ENCODE data around the gene GRIA3.

The GRIA3 gene

GRCh38 chrX:123199338-123199737 is 15.3 kb downstream of the GRIA3 start:
- DNase-seq (ENCODE audit: low read depth in 2 of 2): no peak

DNA sequence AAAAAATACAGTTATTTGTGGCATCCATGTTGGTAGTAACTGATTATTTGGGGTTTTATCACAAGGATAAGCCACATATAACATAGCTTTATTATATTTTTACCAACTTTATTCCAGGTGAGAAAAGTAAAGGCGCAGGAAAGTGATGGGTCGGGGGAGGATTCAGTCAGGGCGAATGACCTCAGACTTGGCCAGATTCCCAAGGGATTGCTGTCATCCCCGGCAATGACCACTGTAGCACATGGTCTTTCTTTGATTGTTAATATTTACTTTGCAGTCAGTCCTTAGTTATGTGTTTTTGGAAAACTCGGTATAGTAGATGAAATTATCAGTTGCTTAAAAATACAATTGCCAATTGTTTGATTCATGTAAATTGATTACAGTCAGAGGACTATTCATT is 17.6 kb downstream of the GRIA3 start:
- DNase-seq (ENCODE audit: low read depth in 2 of 2): no peak

DNA sequence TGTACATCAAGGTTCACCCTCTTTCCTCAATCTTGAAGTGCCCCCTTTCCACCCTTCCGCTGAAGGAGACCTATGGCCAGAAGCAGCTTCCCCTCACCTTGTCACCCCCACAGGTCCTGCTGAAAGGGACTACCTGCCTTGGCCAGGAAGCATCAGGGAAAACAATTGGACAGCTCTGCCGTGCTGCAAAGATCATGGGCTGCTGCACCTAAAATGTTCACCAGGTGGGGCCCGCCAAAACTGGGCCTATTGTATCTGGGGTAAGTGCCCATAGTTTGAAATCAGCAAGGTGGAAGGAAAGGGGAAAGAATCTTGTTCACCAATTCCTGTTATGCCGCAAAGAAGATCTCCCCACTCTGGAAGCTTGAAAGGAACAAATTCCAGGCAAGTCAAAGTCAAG is 18.4 kb downstream of the GRIA3 start:
- DNase-seq (ENCODE audit: low read depth in 2 of 2): no peak

- DNase-seq (ENCODE audit: low read depth in 2 of 2): no peak
Observed at GRCh38 chrX:123203772-123204171, 19.7 kb downstream of the GRIA3 start.

DNA sequence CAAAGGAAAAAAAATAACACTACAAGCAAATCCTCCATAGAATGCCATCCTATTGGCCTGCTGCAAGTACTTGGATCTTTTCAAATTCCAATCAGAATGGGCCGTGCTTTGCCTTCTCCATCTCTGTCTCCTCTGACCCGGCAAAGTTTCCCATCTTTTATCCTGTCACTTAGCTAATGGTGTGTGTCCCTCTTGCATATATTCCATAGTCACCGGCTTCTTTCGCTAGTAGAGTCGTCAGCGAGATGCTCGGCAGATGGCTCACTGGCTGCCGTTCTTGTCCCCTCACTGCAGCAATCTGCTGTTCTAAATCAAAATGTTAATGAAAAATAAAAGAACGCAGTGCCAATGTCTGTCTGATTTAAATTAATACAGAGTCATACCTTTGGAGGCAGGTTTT is 22.1 kb downstream of the GRIA3 start:
- no peak for DNase-seq (ENCODE audit: low read depth in 2 of 2)

GRCh38 chrX:123210252-123210651 is 26.2 kb downstream of the GRIA3 start:
- no peak for DNase-seq (ENCODE audit: low read depth in 2 of 2)

GRCh38 chrX:123215397-123216089 is 31.5 kb downstream of the GRIA3 start:
- DNase-seq (ENCODE audit: low read depth in 2 of 2): no peak

DNA sequence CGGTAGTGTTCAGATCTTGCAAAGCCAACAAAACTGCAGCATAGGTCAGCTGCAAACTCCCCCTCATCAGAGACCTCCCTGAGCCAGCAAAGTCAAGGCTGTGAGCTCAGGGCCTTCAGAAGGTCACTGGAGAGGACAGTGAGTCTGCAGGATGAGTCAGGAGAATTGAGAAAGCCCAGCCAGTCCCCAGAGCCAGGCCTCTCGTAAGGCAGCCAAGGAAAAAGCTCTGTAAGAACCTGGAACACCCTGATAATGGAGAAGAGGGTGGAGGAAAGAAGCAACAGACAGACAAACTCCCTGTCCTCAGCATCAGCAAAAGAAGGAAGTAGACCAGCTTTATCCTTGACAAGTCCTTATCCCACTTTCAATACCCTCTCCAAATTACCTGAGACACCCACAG is 33.0 kb downstream of the GRIA3 start:
- DNase-seq (ENCODE audit: low read depth in 2 of 2): no peak

DNA sequence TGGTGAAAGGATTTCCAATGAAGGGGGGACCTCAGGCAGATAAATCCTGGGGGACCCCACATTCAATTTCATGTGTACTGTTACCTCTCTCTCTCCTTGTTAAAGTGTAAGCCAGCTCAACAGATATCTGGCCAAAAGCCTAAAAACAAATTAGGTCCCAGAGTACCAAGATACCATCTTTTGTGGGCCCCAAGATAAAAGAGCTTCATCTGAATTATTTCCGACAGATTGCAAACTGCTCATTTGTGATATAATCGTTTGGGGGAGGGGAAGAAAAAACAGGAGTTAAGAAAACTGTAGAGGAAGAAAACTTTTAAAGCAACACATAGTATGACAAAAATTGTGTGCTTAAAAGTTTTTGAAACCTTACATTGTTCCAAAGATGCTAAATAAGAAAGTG is 33.6 kb downstream of the GRIA3 start:
- DNase-seq (ENCODE audit: low read depth in 2 of 2): no peak

GRCh38 chrX:123219916-123220315 is 35.8 kb downstream of the GRIA3 start:
- DNase-seq (ENCODE audit: low read depth in 2 of 2): no peak

- DNase-seq (ENCODE audit: low read depth in 2 of 2): no peak
Observed at GRCh38 chrX:123222920-123223319, 38.8 kb downstream of the GRIA3 start.

GRCh38 chrX:123223409-123223808 is 39.3 kb downstream of the GRIA3 start:
- DNase-seq (ENCODE audit: low read depth in 2 of 2): no peak

DNA sequence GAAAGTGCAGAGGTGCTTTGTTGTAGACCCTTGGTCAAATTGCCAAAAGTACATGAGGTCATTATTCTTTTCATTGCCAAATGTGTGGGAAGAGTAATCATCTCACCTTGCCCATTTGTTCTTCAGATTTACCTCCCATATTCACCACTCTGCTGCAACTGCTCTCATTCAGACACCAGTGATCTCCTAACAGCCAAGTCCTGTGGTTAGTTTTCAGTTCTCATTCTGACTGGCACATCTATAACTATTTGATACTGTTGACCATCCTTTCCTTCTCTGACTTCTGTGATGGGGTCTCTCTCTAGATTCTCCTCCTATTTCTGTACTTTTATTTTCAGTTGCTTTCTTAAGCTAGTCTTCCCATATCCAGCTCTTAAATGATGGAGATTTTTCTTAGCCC is 39.8 kb downstream of the GRIA3 start:
- DNase-seq (ENCODE audit: low read depth in 2 of 2): no peak

GRCh38 chrX:123230798-123231197 is 46.7 kb downstream of the GRIA3 start:
- no peak for DNase-seq (ENCODE audit: low read depth in 2 of 2)

GRCh38 chrX:123236859-123237258 is 52.8 kb downstream of the GRIA3 start:
- no peak for DNase-seq (ENCODE audit: low read depth in 2 of 2)

GRCh38 chrX:123237271-123237670 is 53.2 kb downstream of the GRIA3 start:
- DNase-seq (ENCODE audit: low read depth in 2 of 2): no peak

- no peak for DNase-seq (ENCODE audit: low read depth in 2 of 2)
Observed at GRCh38 chrX:123254457-123254856, 70.4 kb downstream of the GRIA3 start.

- DNase-seq (ENCODE audit: low read depth in 2 of 2): no peak
Observed at GRCh38 chrX:123256378-123256777, 72.3 kb downstream of the GRIA3 start.

DNA sequence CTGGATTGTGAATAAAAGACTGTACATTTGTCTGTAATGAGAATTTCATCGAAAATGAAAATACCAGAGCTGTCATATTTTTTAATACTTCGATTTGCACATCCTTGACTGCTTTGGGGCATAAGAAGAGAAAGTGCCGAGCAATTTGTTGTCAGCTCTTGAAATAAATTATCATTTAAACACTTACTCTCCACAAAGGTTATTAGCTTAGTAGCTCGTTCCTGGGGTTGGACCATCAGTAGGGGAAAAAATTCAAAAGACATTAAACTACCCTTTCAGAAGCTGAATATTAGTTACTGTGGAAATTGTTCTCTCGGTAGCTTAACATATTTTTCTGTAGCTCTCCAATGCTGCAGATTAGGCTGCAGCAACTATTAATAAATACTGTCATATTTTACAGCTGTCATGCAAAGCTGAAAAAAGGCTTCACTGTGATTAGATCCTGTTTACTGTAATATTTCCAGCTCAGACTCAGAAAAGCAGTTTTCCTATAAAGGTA is 76.9 kb downstream of the GRIA3 start:
- no peak for DNase-seq (ENCODE audit: low read depth in 2 of 2)

GRCh38 chrX:123263270-123263669 is 79.2 kb downstream of the GRIA3 start:
- no peak for DNase-seq (ENCODE audit: low read depth in 2 of 2)

GRCh38 chrX:123263747-123264146 is 79.7 kb downstream of the GRIA3 start:
- DNase-seq (ENCODE audit: low read depth in 2 of 2): no peak

DNA sequence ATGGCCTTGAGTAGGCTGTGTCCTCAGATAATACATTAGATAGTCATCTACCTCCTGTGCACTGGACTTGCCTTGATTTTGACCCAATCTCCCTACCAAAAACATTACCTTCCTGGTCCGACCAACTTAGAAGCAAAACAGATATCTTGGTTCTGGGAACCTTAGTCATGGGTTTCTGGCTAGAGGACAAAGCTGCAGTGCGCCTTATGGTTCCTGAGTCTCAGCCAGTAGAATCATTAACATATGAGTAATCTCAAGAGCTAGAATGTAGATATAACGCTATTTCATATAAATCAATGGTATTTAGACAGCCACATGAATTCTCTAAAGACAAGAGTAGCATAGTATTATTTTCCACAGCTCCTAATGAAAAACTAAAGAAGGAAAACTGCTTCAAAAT is 83.1 kb downstream of the GRIA3 start:
- DNase-seq (ENCODE audit: low read depth in 2 of 2): no peak

DNA sequence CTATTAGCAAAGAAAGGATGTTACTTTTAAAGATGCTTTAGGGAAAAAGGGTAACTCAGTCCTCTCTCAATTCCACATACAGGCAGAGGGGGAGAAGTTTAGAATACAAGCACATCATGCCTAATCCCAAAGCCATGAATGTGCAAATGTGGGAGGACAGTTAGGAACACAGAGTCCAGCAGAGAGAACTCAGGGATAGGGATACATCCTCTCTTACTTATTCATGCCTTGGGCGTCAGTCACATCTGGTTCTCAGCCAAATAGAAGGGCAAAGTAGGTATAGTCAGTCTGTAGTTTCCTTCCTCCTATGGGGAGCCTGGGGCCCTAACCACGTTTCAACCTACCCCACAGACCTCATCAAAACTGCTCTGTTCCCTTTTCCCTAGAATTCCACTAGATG is 87.8 kb downstream of the GRIA3 start:
- no peak for DNase-seq (ENCODE audit: low read depth in 2 of 2)

GRCh38 chrX:123272630-123273029 is 88.6 kb downstream of the GRIA3 start:
- DNase-seq (ENCODE audit: low read depth in 2 of 2): no peak

Data from stimulated activated CD8-positive, alpha-beta memory T cell treated with anti-CD3 and anti-CD28 coated beads, Interleukin-7, amount 100 ng/mL, for 4 hours (primary cell).